Placental epithelial cell (primary cell): ENCODE measurements around the gene SPECC1L. TPM values are rescaled to one million over a fixed set of nuclear protein-coding genes. Genes with fewer than 3 reads are reported as not detected.

ENCODE experiments used
- total RNA-seq: library from RNA; depleted of rRNA; stranded (reverse); fragments of >200 nt; gene quantifications from 2 replicates; pipeline ENCODE4 v1.2.3, GENCODE V29; 2012

SPECC1L gene, protein sequence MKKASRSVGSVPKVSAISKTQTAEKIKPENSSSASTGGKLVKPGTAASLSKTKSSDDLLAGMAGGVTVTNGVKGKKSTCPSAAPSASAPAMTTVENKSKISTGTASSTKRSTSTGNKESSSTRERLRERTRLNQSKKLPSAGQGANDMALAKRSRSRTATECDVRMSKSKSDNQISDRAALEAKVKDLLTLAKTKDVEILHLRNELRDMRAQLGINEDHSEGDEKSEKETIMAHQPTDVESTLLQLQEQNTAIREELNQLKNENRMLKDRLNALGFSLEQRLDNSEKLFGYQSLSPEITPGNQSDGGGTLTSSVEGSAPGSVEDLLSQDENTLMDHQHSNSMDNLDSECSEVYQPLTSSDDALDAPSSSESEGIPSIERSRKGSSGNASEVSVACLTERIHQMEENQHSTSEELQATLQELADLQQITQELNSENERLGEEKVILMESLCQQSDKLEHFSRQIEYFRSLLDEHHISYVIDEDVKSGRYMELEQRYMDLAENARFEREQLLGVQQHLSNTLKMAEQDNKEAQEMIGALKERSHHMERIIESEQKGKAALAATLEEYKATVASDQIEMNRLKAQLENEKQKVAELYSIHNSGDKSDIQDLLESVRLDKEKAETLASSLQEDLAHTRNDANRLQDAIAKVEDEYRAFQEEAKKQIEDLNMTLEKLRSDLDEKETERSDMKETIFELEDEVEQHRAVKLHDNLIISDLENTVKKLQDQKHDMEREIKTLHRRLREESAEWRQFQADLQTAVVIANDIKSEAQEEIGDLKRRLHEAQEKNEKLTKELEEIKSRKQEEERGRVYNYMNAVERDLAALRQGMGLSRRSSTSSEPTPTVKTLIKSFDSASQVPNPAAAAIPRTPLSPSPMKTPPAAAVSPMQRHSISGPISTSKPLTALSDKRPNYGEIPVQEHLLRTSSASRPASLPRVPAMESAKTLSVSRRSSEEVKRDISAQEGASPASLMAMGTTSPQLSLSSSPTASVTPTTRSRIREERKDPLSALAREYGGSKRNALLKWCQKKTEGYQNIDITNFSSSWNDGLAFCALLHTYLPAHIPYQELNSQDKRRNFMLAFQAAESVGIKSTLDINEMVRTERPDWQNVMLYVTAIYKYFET
- 32.6 and 33.4 TPM in 2 replicates for total RNA-seq

DNA sequence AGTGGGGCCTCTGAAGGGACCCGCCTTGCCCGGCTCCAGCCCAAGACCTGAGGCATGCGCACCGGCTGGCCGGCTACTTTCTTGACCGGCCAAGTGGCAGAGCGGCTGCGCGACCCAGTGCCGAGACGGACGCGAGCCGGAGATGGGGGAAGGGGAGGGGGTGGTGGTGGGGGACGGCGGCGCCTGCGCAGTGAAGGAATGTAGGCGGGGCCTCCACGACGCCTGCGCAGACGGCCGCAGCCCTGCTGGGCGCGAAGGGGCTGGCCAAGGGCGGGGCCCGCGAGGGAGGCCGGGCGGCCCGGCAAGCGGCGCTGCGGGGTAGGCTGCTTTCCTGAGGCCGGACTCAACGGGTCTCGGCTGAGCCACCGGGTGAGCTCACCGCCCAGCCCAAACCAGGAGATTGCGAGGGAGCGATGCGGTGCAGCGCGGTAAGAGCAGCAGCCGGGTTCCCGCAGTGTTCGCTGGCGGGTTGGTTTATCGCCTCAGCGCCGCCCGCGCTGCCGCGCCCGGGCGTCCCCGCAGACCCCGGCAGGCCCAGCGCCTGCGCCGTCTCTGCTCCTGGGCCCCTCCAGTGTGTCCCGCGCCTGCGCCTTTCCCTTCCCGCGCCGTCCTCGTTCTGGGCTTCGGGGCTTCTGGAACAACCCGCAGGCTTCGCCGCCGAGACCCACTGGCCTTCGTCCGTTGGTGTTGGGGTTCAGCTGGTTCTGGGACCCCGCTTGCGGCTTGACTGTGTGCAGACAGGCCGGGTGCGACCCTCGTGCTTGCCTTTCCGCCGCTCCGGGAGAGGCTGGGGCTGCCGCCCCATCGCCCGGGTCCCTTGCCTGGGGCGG is at the start of gene SPECC1L:
TSS of gene SPECC1L (plus strand) at position 276 of the 830 bp plus-strand sequence. CDS start 31,401 bp downstream, outside the sequence.

DNA sequence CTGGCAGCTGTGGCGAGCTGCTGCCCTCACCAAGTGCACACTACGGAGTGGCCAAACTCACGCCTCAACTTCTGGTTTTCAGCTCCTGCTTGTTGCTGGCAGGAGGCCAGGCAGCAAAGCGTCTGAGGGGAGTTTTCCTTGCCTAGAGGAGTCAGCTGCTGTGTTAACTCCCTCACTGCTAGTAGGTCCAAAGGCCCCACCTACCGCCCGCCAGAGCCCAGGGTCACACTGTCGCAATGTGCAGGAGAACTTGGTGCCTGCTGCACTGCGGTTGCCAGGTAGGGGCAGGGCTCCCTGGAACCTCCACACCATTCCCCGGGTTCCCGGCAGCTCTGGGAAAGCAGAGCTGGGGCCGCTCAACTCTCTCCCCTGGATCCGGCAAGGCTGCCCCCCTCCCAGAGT is 25.6 kb upstream of the SPECC1L start, which contains the start of gene GGT5:
TSS of gene GGT5 (minus strand) at position 53 of the 402 bp plus-strand sequence. CDS start 357 bp downstream, outside the sequence.

DNA sequence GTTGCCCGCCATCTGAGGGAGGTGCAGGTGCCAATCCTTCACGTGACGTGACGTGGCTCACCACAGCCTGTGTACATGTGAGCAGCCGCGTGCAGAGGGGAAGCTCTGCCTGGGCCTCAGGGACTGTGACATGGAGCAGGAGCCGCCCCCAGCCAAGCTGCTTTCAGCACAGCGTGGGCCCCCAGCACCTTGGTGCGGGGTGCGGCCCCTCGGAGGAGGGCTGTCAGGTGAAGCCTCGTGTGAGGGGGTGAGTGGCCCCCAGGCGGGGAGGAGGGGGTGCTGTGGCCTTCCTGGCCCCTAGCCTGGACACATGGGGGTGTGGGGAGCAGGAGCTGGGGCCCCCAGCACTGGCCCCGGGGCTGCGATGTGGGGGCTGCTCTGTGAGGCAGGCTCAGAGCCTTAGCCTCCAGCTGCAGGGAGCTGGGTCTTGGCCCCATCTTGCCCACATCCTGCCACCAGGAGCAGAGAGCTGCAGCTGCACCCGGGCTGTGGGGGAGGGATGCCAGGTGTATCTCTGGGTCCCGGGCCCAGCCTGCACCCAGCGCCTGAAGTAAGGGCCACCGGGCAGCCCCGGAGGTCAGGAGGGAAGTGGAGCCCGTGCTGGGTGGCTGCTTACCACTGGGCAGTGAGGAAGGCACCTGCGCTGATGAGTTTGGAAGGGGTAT is 157.0 kb downstream of the SPECC1L start, which contains the start of gene ADORA2A:
TSS of gene ADORA2A (plus strand) at position 100 of the 665 bp plus-strand sequence. CDS start 5,806 bp downstream, outside the sequence.

Other genes with a start within 250 kb of the SPECC1L start
- 1.2 and 2.0 TPM in 2 replicates for gene SUSD2, start 89.3 kb upstream of the SPECC1L start, total RNA-seq
- 30.5 and 42.0 TPM in 2 replicates for gene GGT5, start 25.7 kb upstream of the SPECC1L start, total RNA-seq
- gene ADORA2A, start 156.8 kb downstream of the SPECC1L start, total RNA-seq: 0.54 and 3.1 TPM in 2 replicates
- not detected in 2 replicates for gene UPB1, start 224.5 kb downstream of the SPECC1L start, total RNA-seq